GM18868 (cell line): ENCODE measurements around the gene ANGEL2.

Experiments used
- ATAC-seq: cut with Tn5 transposase; IDR thresholded peaks from one replicate; pipeline ENCODE4 v1.9.1; 2021; ENCODE audit warnings: mild to moderate bottlenecking, moderate library complexity; ENCODE audit not compliant: unreplicated experiment

The ANGEL2 gene

DNA sequence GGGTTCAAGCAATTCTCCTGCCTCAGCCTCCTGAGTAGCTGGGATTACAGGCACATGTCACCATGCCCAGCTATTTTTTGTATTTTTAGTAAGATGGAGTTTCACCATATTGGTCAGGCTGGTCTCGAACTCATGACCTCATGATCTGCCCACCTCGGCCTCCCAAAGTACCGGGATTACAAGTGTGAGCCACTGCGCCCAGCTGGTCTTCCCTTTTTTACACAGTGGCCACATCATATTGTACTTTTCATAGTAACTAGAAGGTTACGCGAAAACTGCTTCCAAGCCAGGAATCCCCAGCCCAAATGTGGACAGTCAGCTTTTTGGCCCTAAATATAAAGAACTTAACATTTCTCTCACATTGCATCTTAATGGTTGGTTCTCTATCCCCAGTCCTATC is 61.2 kb downstream of the ANGEL2 start:
- no peak for ATAC-seq

DNA sequence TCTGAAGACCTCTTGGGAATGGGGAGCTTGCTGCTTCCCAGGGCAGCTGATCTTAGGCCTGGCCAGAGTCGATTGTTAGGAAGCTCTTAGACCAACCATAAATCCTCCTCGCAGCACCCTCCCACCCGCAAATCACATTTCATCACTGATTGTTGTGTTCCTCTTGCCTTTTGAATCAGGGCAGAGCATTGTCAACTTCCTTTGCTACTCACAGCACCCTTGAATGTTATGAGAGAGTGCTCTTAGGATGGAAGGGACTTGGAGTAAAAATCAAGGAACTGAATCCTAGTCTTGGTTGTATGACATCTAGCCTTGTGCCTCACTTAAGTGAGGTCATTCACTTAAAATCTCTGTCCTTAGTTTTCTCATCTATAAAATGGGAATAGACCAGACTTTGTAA is 62.3 kb downstream of the ANGEL2 start:
- ATAC-seq = no peak

DNA sequence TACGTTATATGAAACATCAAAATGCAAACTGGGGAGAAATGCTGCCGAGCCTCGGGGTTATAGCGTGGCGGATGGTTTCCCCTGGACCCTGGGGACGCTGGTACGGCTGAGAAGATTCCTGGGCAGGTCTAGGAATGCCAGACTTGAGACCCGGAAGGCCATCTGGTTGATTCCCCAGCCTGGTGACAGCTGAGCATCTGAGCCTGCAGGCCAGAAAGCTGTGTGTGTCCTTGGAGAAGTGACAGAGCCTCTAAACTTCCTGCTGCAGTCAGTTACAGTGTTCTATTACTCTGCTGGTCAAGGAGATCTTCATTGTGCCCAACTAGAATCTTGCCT is 63.1 kb downstream of the ANGEL2 start:
- no peak for ATAC-seq

DNA sequence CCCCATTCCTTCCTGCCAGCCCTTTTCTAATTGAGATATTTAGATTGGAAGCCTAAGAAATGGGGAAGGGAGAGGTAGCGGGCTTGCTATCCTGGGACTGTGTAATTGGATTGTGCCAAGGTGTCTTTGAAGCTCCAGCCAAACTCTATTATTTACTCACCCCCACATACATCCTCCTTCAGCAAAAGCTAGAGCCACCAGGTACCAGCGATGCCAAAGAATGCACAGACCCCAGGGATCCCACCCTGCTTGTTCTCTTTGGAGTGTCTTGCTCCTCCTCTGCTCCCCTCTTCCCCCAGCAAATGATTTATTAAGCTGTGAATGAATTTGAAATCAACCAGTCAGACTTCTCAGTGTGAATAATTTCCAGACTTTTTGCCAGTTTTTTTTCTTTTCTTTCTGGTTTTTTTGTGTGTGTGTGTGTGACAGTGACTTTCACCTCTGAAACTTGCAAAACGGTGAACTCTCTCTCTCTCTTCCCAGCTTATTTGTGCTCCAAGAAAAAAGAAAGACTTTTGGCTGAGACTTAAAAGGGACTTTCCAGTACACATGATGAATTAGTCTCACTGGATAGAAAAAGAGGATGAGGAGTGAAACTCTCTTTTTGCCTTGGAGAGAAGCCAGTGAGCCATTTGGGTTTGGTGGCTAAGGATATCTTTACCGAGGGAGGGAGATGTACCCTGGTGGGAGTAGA is 63.6 kb downstream of the ANGEL2 start:
- ATAC-seq = no peak

DNA sequence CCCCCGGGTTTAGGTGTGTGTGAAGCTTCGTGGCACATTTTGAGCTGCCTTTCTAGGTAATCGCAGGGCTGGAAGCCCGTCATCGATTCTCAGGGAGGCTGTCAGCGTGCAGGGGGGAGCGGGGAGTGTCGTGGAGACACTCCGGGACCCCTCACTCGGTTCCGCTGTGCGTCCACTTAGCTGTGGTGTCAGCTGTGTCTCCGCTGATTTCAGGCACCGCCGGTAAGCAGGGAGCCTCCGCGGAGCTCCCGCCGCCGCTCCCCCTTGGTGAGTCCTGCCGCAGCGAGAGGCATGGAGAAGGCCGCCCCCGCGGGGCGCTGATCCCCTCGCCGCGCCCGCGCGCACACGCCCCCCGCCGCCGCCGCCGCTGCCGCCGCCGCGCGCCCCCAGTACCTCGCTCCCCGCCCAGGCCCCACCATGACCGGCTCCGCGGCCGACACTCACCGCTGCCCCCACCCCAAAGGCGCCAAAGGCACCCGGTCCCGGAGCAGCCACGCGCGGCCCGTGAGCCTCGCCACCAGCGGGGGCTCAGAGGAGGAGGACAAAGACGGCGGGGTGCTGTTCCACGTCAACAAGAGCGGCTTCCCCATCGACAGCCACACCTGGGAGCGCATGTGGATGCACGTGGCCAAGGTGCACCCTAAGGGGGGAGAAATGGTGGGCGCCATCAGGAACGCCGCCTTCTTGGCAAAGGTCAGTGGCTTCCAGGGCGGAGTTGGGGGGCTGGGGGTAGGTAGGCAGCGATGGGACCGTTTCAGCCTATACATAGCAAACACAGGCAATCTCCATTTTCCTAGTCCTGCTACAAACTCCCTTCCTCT is 64.3 kb downstream of the ANGEL2 start:
- no peak for ATAC-seq

DNA sequence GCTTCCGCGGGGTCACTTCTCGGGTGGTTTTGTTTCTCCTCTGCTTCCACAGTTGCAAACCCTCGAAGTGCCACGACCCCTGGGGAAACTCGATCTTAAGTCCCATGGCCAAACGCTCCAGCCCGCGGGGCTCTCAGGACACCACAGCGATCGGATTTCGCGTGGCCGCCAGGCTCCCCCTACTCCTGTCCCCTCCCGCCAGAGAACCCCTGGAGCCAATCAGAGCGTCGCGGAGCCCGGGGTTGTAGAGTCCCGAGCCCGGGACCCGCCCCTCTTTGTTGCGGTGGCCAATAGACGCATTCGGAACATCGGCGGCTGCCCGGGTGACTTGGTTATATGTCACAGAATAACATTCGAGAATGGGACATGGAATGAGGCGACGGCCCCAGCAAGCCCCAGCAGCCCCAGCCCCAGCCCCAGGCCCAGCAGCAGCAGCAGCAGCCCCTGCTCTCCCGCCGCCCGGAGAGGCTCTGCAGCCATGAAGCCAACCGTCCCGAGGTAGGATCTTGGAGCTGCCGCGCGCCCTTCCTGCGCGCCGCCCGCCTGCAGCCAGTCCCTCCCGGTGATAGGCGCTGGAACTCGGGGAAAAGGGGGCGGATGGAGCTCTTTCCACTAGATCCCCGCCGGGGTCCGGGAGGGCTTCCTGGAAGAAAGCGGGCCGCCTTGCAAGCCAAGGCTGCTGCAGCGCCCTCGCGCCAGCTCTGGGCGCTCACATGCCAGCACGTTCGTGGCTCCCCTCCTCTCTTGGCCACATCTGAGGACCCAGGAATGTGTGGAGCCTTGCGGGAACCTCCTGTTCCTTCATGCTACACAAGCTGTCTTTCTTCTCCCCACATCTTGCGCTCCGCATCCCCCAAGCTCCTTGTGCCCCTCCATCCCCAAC is 65.2 kb downstream of the ANGEL2 start, which contains the start of gene VASH2:
TSS of gene VASH2 (plus strand) at position 299 of the 883 bp plus-strand sequence. CDS start 1,002 bp downstream, outside the sequence.
- ATAC-seq = peak; percentile 91

DNA sequence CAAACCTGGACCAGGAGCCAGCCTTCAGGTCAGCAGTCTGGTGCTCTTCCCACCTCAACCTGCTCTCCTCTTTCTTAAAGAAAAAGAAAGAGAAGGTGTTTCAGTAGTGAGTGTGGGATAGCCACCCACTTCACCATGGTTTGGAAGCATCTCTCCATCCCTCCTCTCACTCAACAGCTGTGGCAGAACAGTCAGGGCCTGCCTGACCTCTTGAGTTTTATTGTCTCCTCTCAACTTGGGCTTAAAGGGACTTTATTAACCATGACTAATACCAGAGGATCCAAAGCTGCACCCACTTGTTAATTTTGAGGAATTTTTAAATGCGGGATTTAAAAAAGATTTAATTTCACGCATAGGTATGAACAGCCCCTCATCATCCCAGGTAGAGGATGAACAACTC is 65.9 kb downstream of the ANGEL2 start:
- no peak for ATAC-seq

DNA sequence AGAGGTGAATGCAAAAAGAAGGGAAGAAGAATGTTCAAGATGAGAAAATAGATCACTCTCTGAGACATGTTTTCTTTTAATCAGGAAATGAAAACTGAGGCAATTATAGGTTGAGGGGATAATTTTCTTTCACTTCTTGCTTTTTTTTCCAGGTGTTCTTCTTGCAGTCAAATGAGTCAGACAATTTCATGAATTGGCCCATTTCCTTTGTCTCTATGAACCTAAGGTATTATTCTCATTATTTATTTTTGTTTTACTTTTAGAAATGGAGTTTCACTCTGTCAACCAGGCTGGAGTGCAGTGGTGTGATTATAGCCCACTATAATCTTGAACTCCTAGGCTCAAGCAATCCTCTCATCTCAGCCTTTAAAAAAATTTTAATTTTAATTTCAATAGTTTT is 68.8 kb downstream of the ANGEL2 start:
- ATAC-seq = no peak

DNA sequence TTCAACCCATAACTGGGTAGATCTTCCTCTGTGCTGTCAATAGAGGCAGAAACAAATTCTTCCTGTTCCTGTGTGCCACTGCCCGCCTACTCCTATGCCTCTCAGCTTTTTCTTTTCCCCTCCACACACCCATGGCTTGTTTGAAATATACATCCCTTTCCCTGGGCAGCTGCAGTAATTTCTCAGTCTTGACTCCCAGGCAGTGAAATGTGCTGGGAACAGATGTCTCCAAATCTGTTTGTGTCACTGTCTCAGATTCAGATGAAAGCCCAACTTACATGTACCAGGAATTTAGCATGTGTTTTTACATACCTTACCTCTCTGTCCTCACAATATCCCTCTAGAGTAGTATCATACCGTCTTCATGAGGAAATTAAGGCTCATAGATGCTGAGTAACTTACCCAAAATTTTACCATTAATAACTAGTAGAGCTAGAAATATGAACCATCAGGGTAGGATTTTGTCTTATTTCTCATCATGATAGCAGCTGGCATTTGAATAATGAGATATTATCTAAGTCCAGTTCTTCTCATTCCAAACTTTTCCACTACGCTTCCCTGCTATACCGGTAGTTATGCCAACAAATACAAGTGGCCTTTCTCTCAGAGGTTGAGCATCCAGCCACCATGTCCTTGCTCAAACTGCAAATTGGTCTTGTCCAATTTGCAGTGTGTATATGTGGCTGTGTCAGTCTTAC is 70.1 kb downstream of the ANGEL2 start:
- ATAC-seq = no peak

DNA sequence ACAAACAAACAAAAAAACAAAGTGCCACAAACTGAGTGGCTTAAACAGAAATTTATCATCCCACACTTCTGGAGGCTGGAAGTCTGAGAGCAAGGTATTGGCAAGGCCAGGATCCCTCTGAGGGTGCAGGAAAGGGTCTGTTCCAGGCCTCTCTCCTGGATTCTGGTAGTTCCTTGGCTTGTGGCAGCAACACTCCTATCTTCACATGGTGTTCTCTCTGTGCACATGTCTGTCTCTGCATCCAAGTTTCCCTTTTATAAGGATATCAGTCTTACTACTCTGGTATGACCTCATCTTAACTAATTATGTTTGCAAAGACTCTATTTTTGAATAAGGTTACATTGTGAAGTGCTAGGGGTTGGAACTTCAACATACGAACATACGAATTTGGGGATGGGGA is 70.6 kb downstream of the ANGEL2 start:
- no peak for ATAC-seq

DNA sequence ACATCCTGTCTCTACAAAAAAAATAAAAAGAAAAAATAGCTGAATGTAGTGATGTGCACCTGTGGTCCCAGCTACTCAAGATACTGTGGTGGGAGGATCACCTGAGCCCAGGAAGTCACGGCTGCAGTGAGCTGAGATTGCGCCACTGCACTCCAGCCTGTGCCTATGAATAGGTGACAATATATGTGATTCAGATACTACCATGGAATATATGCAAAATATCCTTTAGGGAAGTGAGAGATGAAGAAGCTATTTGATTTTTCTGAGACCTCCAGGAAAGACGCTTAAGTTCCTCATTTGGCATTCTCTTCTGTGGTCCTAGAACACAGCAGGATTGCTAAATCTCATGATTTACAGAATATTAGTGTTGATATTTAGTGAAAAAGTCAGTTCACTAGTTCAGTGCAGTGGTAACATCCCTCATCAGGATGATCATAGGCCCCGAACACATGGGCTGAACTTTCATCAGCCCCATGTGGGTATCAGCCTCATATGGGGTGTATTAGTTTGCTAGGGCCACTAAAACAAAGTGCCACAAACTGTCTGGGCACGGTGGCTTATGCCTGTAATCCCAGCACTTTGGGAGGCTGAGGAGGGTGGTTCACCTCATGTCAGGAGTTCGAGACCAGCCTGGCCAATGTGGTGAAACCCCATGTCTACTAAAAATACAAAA is 71.3 kb downstream of the ANGEL2 start:
- ATAC-seq = peak; percentile 49

DNA sequence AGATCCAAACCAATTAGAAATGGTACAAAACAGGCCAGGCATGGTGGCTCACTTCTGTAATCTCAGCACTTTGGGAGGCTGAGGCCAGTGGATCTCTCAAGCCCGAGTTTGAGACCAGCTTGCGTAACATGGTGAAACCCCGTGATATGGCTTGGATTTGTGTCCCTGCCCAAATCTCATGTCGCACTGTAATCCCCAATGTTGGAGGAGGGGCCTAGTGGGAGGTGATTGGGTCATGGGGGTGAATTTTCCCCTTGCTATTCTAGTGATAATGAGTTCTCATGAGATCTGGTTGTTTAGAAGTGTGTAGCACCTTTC is 72.3 kb downstream of the ANGEL2 start:
- no peak for ATAC-seq

DNA sequence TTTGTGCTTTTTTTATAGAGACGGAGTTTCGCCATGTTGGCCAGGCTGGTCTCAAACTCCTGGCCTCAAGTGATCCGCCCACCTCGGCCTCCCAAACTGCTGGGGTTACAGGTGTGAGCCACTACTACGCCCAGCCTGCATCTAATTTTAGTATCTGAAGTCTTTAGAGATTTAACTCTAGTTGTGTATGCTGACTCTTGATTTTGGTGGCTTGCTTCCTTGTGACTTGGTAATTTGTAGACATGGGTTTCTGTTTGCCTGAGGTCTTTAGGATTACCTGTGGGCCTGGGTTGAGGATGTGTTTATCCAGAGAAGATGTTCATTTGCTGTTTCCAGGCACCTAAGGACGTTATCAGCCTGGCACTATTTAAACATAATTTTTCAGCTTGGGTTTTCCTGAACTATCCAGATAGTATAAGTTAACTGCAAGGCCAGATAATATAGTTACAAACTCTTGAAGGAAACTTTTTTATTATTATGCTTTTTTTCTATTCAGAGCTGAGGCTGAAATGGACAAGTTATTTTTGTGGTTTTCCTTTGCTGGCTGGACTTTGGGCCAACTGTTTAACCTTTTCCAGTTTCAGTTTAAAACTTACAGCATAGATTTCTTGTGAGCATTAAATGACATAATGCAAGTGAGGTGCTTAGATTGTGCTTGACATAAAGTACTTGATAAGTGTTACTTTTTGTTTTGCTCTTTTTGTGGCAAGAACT is 72.8 kb downstream of the ANGEL2 start:
- ATAC-seq = no peak
